IPS-NIHi11 (cell line): ENCODE data around the gene SYVN1.
"Not testable (repeated sequence)": the region's sequence is repeated elsewhere in the genome, so short reads cannot be mapped to it uniquely, and the experiment has no call there.

Experiments
- DNase-seq: peaks from one replicate; pipeline ENCODE4 v3.0.0; 2012; ENCODE audit warnings: mixed read lengths, low spot score

Gene SYVN1

DNA sequence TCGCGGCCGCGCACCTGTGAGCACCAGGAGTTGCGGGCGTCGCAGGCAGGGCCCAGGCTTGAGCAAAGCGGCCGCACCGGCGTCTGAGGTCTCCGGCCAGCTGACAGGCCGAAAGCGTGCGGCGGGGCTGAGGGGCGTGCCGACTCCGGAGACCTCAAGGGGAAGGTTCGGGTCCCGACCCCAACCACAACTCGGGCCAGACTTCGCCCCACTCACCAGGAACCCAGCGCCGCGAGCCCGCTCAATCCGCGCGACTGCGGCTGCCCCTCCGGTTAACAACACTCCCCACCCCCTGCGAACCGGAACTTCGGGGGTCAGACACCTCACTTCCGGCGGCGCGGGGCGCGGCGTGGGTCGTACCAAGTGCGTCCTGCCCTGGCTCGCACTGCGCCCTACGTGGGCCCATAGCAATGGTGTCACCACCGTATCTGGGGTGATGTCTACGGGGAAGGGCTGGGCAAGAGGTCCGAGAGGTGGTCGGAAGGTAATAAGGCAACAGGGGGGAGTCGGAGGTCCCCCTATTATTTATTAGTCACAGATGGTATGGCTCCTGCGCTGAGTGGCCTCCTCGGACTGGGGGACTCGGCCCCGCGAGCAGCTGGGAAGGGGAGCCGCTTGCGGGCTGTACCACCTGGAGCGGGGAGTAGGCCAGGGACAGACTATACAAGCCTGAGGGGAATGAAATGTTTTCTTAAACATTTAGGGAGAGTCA is at the start of gene SYVN1:
SYVN1 (minus strand) TSS at position 280 of the 712 bp plus-strand sequence. CDS start 918 bp downstream, outside the sequence.
- DNase-seq, result peak; percentile 92

DNA sequence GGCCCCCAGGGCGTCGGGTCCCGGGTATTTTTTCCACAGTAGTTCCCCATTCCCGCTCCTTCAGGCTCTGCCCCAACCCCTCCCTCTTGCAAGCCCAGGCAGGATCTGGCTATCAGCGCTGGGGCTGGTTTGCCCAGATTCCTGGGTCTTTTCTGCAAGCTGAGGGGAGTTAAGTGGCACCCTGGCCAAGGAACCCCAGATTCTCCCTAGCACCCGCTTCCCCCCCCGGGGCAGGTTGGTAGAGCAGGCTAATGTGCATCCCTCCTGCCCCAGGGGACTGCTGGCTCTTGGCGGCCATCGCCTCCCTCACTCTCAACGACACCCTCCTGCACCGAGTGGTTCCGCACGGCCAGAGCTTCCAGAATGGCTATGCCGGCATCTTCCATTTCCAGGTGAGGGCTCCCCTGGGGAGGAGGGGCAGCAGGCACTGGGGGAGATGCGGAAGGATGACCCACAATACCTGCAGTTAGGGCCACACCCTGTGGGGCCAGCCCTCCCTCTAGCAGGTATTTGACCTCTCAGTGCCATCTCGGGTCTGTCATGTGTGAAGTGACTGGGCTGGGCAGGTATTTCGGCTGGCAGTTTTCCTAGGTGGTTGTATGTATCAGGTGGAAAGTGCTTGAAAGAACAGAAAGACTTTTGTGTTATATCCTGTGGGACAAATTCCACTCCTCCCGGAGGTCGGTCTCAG is 49.0 kb upstream of the SYVN1 start:
- DNase-seq, result no peak

DNA sequence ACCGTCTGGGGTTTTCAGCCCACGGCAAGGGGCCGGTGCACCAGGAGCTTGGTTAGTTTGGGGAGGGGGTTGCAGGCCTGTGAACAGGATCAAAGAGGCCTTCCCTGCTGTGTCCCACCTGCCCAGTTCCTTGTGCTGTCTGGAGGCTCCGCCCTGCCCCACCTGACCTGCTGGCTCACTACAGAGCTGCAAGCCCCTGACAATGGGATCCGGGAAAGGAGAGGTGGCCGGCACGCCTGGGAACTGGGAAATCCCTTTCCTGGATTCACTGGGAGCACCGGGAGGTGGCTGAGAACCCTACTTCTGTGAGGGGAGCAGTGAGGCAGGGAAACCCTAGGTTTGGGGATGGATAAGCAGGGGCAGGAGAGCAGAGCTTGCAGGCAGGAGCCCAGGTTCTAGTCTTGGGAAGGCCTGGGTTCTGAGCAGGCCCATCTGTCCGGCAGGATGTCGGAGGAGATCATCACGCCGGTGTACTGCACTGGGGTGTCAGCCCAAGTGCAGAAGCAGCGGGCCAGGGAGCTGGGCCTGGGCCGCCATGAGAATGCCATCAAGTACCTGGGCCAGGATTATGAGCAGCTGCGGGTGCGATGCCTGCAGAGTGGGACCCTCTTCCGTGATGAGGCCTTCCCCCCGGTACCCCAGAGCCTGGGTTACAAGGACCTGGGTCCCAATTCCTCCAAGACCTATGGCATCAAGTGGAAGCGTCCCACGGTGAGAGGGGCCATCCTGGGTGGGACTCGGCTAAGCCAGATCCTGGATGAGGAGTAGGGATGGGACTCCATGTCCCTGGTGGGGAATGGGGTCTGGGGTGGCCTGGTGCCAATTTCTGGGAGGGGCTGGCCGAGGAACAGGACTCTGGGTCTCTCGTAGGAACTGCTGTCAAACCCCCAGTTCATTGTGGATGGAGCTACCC is 48.2 kb upstream of the SYVN1 start:
- DNase-seq, result peak; percentile 62

DNA sequence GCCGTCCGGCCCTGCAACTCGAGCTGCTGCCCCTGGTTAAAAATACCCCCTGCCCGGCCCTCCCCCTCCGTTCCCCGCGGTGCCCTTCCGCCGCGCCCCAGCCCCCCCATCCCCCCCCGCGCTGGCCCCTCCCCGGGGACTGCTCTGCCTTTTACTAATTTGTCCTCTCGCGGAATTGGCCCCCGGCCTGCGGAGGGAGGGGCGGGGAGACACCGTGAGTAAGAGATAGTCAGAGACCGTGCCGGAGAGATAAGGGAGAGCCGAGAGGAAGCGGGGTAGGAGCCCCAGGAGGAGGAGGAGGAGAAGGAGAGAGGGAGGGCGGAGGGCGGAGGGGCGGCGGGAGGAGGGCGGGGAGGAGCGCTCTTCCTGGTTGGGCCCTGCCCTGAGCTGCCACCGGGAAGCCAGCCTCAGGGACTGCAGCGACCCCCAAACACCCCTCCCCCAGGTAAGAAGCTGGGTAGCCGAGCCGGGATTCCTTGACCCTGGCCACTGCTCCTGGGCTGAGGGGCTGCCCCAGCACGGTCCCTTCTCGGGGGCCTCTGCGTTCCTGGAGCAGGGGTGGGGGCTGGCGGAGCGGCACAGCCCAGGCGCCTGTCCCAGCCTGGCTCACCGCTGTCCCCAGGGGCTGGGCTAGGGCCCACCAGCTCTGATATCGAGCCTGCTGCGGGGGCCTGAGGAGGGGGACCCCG is 47.4 kb upstream of the SYVN1 start, which contains the start of gene CAPN1:
CAPN1 (plus strand) TSS at position 360 of the 689 bp plus-strand sequence. CDS start 774 bp downstream, outside the sequence.
- peak; percentile 80 for DNase-seq

DNA sequence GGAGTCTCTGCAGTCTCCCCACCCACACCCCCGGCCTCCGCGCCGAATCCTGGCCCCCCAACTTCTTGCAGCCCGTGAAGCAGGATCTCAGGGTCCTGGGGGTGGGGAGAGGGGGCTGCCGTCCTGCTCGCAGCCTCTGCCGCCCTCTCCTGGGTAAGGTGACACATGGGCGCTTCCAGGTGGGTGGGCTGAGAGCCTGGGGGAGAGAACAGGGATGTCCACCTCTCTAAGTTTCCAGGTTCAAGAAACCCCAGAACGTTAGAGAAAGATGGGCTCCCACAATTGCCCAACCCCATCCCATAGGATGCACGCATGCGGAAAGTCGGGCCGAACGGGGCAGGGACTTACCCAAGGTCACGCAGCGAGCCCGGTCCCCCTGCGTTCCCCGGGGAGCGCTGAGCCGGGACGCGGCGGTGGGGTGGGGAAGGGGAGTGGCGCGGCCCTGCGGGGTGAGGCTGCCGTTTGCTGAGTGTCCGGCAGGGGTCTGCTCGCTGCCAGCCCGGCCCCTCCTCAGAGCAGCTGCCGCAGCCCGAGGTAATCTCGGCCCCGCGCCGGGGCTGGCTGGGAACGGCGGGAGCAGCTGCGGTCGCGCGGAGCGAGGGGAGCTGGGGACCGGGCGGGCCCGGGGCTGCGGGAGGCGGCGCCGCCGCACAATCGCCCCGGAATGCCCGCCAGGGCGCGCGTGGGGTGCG is 46.7 kb upstream of the SYVN1 start:
- DNase-seq, result peak; percentile 90

DNA sequence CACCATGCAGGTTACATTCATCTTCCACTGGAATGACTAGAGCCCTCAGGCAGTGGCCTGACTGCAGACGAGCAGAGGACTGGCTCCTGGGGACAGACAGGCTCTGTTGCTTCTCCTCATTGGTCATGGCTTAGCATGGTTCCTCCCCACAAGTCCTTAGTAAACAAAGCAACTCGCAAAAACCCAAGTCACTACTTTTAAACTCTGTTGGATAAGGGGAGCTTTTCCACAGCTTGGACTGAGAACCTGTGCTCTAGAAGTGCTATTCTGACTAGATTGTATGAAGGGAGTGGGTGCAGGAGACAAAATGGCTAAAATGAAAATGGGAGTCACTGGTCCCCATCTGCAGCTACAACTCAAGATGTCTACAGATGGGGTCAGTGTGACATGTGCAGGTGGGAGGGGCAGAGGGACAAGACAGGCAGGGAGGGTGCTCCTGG is 40.3 kb upstream of the SYVN1 start:
- not testable (repeated sequence) for DNase-seq

DNA sequence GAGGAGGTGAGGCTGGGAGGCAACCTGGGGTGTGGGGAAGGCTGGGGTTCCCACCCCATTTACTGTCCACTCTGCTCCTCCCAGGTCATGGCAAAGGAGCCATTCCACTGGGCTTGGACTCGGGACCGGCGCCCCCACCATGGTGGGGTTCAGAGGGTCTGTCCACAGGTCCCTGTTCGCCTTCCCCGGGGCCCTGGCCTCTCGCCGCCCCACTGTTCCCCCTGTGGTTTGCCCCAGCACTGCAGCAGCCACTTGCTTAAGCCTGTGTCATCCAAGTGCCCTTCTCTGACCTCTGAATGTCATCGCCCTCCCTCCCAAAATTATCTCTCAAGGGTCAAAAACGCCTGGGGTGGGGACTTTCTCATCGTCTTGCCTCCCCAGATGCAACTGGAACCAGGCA is 38.3 kb upstream of the SYVN1 start:
- no peak for DNase-seq

DNA sequence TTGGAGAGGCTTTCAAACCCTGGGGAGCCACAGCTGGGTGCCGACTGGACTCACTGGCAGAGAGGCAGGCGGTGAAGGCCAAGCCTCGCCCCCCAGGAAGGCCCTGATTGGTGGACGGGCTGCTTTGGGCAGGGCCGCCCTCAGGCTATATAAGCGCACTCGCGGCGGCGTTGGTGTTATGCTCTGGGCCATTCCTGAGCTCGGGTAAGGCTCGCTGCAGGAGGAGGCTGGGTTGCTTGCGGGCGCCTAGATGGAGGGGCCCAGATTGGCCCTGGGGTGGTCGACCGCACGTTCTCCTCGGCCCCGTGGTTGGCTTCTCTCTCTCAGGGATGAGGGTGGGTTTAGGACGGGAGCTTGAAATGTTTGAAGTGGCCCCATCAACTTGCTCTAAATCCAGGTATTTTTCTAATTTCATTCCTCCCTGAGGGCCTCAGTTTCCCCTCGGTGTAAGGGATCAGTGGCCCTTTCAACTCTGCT is 35.8 kb upstream of the SYVN1 start, which contains the start of gene SPDYC:
SPDYC (plus strand) TSS at position 176 of the 477 bp plus-strand sequence. CDS start 1,125 bp downstream, outside the sequence.
- DNase-seq, result peak; percentile 77

DNA sequence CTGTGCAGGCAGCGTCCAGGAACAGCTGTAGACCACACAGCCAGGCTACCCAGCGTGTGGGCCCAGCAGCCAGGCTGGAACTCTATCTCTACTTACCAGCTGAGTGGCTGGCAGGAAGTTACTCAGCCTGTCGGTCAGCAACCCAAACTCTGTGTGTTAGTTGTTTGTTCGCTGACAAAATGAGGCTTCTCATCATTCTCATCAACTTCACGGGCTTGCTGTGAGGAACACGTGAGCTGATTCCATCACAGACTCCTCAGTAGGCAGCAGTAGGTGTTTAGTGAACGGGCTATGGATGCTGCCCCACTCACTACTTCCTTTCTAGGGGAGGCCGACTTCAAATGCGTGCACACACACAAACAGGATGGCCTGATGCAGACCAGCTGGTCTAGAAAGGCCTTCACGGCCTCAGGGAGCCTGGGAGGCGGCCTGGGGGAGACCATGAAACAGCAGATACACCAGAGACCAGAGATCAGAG is 34.9 kb upstream of the SYVN1 start:
- DNase-seq, result no peak

DNA sequence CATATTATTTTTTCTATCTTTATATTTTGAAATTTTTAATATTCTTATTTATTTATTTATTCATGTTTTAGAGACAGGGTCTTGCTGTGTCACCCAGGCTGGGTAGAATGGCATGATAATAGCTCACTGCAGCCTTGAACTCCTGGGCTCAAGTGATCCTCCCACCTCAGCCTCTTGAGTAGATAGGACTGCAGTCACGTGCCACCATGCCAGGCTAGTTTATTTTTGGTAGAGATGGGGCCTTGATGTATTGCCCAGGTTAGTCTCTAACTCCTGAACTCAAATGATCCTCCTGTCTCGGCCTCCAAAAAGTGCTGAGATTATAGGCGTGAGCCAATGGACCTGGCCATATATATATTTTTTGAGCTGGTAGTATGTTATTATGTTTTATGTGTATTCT is 33.3 kb upstream of the SYVN1 start:
- no peak for DNase-seq

DNA sequence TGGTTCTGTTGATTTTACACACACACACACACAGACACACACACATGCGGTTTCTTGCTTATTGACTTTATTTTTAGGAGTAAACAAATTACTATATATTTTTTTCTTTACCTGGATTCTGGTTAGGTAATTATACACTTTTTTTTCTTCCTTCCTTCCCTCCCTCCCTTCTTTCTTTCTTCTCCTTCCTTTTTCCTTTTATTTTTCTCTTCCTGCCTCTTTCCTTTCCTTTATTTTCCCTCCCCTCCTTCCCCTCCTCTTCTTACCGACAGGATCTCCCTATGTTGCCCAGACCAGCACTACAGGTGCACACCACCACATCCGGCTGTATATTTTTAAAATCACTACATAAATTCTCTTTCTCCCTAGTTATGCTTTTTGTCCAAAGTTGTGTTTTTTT is 32.6 kb upstream of the SYVN1 start:
- no peak for DNase-seq

DNA sequence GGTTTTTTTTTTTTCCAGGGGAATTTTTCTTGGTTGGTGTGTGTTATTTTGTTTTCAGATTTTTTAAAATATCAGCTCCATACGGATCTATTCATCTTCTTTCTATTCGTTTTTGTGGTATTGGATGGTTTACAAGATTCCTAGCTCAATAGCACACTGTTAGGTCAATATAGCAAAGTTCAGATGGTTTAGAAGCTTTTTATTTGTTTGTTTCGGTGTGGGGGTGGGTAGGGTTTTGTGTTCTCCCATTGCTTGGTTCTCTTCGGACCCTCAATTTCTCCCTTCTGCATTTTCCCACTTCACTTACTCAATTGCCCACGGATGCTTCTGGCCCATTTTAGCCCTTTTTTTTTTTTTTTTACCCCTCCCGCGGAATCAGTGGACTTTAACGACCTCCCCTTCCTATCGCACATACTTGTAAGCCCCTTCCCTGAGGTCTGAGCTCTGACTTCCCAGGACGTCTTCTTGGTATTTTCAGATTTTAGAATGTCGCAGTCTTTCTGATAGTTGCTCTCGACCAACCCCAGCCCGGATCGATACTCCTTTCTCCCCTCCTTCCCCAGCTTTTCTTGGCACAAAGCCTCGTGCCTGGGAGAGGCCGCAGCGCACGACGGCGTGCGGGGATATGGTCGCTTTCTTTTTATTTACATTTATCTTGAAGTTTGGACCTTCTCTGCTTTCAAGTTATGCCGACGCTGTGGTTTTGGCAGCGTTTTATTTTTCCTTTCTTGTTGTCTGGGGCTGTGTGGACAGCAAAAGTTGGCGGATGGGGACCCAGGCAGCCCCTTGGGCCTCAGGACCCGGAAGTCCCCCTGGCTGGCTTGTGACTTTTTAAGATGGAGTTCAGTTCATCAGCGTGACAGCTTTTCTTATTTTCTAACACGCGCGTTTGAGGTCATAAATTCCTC is 31.3 kb upstream of the SYVN1 start:
- DNase-seq, result no peak

DNA sequence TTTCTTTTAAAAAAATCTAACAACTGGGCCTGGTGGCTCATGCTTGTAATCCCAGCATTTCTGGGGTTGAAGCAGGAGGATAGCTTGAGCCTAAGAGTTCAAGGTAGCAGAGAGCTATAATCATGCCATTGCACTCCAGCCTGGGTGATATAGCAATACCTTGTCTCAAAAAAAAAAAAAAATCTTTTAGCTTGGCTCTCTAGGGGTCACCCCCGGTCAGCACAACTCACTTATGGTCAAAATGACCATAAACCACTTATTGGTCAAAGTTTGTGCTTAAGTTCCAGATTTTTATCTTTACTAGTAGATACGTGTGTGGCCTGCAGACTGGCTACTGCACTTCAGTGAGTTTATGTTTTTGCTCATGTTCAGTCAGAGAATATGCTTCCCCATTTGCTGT is 29.4 kb upstream of the SYVN1 start:
- DNase-seq, result no peak

DNA sequence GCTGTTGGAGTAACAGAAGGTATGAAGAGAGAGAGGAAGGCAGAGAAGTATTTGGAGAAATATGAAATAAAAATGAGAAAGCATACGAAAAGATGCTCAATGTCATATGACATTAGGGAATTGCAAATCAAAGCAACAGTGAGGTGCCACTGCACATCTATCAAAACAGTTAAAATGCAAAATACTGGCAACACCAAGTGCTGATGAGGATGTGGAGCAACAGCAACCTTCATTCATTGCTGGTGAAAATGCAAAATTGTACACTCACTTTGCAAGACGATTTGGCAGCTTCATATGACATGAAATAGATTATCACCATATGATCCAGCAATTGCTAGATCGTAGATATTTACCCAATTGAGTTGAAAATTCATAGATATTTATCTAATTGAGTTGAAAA is 26.3 kb upstream of the SYVN1 start:
- DNase-seq, result no peak

DNA sequence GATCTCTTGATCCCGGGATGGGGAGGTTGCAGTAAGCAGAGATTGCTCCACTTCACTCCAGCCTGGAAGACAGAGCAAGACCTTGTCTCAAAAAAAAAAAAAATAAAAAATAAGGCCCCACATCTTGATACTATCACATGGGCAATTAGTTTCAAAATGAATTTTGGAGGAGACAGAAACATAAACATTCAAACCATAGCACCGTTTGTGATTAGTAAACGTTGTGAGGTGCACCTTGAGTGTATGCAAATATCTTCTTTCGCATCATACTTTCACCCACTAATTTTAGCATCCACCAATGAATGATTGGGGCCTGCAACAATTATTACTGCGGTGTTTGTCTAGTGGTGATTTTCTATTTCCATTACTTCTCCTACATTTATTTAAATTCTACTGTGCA is 24.7 kb upstream of the SYVN1 start:
- no peak for DNase-seq

DNA sequence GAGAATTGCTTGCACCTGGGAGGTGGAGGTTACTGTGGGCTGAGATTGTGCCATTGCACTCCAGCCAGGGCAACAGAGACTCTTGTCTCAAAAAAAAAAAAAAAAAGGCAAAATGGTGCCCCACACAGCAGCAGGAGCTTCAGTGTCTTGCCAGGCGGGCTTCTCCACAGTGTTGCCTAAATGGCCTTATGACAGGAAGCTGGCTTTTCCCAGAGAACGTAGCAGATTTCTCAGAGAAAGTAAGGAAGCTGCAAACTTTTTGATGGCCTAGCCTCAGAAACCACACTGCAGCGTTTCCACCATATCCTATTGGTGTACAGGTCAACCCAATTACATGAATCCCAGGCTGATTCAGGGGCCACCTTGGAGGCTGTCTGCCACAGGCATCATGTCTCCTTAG is 23.0 kb upstream of the SYVN1 start:
- no peak for DNase-seq

DNA sequence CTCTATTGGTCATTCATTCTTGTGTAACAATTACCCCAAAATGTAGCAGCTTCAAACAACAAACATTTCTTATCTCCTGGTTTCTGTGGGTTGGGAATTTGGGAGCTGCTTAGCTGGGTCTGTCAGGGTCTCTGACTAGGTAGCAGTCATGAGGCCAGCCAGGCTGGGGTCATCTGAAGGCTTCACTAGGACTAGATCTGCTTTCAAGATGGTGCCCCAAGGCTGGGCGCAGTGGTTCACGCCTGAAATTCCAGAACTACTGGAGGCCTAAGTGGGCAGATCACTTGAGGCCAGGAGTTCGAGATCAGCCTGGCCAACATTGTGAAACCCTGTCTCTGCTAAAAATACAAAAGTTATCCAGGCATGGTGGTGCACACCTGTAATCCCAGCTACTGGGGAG is 22.6 kb upstream of the SYVN1 start:
- DNase-seq, result no peak

DNA sequence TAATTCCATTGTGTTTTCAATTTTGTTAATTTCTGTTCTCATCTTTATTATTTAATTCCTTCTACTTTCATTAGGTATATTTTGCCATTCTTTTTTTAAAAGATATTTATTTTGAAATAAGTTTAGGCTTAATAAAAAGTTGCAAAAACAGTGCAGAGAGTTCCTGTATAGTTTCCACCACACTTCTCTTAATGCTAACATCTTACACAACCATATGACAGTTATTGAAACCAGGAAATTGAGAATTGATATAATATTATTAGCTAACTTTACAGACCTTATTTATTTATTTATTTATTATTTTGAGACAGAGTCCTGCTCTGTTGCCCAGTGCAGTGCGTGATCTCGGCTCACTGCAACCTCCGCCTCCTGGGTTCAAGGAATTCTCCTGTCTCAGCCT is 21.9 kb upstream of the SYVN1 start:
- no peak for DNase-seq

DNA sequence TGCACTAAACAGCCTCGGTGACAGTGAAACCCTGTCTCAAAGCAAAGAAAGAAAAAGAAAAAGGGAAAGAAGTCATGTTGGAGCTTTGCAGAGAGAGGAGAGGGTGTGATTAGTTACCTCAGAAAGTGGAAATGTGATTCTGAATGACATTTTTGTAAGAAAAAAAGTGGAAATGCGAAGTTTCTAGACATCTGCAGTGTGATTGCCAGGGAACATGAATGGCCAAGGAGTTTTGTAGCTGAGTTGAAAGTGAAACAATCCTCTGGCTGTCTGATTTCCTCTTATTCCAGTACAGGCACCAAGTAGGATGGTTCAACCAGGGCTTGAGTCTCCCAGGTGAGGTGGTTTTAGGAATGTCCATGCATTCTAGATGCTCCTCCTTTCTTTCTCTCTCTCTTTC is 17.8 kb upstream of the SYVN1 start:
- no peak for DNase-seq
